Activated CD8-positive, alpha-beta memory T cell treated with anti-CD3 and anti-CD28 coated beads for 1 hour (primary cell): ENCODE measurements around the gene TRPT1.

Experiments
- DNase-seq, 2 donors: peaks; one replicate each; pipeline ENCODE4 v3.0.0-alpha.2; 2020; ENCODE audit warnings: low read depth in 1 of 2; ENCODE audit errors: extremely low read depth in 1 of 2

The TRPT1 gene

GRCh38 chr11:64231546-64231945 lies 5.6 kb upstream of the TRPT1 start:
- DNase-seq, result no peak

DNA sequence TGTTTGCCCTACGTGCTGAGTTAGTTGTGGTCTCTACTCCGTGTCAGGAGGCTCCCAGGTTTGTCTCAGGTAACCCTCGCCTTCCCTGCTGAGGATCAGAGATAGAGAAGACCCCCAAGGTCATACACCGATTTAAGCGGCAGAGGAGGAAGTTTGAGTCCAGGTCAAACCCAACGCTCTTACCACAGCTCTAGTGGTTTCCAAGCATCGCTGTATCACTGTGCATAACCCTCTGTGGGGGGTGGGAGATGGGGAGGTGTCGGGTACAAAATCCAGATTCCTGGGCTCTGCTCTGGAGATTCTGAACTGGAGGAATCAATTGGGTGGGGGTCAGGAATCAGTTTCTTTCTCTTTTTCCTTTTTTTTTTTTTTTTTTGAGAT lies 5.0 kb upstream of the TRPT1 start:
- no peak for DNase-seq

- DNase-seq, result peak; percentile 72 to 77
These were observed 4.4 kb upstream of the TRPT1 start, which contains the start of gene DNAJC4 for GRCh38 chr11:64230171-64230984. Gene DNAJC4 (plus strand): TSS chr11:64230548. CDS start chr11:64230855, 307 bp downstream.

DNA sequence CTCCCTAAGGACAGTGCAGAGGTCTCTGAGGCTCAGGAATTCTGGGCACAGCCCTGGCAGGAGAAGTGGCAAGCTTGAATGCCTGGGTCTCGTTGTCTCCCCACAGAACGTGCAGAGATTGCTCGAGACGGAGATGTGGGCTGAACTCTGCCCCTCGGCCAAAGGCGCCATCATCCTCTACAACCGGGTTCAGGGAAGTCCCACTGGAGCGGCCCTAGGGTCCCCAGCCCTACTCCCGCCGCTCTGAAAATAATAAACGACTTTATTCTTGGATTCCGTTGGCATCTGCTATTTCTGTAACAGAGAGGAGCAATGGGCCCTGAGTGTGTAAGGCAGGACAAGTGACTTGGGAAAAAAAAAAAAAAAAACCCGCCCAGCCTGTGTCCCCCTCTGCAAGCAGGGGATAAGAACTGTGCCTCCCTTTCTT lies 3.8 kb upstream of the TRPT1 start:
- no peak for DNase-seq

DNA sequence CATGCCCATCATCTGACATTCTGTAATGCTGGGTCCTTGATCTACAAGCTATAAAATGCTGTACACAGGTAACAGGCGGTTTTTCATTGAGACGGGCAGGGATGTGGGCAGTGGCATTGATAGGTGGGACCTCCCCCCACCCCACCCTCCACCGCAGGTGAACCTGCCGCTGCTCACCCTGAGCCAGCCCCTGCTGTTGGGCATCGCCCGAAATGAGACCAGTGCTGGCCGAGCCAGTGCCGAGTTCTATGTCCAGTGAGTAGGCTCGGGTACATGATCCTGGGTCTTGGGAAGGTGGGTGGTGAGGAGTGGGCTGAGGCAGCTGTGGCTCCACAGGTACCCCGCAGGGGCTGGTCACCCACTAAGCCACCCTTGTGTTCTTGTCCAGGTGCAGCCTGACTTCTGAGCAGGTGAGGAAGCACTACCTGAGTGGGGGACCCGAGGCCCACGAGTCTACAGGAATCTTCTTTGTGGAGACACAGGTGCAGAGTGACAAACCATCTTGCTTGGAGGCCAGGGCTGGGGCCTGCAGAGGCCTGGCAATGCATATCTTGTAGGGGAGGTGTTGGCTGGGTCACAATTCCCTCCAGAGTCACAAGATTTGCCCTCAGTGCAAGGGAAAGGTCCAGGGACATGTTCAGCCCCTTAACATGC lies 3.2 kb upstream of the TRPT1 start:
- no peak for DNase-seq

- no peak for DNase-seq
These were observed 1.5 kb upstream of the TRPT1 start for GRCh38 chr11:64227405-64227956.

DNA sequence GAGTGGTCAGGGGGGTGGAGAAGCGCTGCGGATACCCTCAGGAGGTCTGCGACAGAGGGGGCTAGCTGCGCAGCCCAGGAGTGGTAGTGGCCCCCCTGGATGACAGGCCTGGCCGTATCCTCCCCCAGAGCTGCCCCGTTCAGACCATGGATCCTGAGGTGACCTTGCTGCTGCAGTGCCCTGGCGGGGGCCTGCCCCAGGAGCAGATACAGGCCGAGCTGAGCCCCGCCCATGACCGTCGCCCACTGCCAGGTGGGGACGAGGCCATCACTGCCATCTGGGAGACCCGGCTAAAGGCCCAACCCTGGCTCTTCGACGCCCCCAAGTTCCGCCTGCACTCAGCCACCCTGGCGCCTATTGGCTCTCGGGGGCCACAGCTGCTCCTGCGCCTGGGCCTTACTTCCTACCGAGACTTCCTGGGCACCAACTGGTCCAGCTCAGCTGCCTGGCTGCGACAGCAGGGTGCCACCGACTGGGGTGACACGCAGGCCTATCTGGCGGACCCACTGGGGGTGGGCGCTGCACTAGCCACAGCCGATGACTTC lies 593 bp upstream of the TRPT1 start:
- no peak for DNase-seq

- DNase-seq, result no peak
These were observed 937 bp downstream of the TRPT1 start for GRCh38 chr11:64224891-64225607.

- DNase-seq, result no peak
These were observed 1.7 kb downstream of the TRPT1 start for GRCh38 chr11:64224151-64224890.

GRCh38 chr11:64223001-64223651 lies 2.9 kb downstream of the TRPT1 start:
- DNase-seq, result no peak

- no peak for DNase-seq
These were observed 3.4 kb downstream of the TRPT1 start for GRCh38 chr11:64222651-64223000.

DNA sequence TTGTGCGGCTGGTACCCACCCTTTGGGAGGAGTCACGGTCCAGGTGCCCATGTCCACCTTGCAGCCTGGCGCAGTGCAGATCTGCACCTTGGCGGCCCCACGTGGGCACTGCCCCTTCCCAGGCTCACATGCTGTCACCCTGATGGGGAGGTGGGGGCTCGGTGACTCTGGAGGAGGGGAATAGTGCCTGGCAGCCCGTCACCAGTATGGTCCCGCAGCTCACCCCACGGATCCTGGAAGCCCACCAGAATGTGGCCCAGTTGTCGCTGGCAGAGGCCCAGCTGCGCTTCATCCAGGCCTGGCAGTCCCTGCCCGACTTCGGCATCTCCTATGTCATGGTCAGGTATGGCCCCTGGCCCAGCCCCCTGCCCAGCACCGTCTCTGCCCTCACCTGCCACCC lies 5.2 kb downstream of the TRPT1 start:
- no peak for DNase-seq

DNA sequence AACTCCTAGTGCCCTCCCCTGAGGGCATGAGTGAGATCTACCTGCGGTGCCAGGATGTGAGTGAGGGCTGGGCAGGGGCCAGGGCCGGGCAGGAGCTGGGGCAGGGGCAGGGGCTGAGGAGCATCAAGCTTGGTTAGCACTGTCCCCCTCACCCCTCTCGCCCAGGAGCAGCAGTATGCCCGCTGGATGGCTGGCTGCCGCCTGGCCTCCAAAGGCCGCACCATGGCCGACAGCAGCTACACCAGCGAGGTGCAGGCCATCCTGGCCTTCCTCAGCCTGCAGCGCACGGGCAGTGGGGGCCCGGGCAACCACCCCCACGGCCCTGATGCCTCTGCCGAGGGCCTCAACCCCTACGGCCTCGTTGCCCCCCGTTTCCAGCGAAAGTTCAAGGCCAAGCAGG lies 5.7 kb downstream of the TRPT1 start:
- no peak for DNase-seq

- no peak for DNase-seq
These were observed 6.2 kb downstream of the TRPT1 start for GRCh38 chr11:64219755-64220154.

DNA sequence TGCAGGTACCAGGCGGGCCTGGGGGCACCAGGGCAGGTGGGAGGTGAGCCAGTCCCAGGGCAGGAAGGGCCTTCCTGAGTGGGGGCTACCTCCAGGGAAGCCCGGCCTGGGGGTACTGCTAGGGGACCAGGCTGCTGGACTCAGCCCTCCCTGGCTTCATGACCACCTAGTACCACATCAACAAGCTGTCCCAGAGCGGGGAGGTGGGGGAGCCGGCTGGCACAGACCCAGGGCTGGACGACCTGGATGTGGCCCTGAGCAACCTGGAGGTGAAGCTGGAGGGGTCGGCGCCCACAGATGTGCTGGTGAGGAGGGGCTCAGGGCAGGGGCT lies 6.7 kb downstream of the TRPT1 start:
- no peak for DNase-seq

- no peak for DNase-seq
These were observed 7.2 kb downstream of the TRPT1 start for GRCh38 chr11:64218628-64219353.

DNA sequence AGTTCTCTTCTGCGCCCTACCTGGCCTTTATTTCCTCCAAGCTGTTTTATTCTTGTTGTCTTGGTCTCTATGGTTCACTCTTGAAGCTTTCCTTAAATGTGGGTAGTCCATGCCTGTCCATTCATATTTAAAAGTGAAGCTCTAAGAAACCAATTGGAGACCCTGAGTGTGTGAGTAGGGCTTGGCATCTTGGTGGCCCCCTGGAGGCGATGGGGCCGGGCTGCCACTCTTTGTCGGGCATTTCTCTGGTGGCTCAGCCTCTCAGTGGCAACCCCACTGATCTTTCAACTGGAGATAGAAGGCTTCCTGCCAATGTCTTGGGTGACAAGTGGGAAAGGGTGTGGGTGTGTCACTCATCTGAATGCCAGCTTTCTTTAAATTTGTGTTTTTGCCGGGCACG lies 9.1 kb downstream of the TRPT1 start:
- DNase-seq, result no peak

DNA sequence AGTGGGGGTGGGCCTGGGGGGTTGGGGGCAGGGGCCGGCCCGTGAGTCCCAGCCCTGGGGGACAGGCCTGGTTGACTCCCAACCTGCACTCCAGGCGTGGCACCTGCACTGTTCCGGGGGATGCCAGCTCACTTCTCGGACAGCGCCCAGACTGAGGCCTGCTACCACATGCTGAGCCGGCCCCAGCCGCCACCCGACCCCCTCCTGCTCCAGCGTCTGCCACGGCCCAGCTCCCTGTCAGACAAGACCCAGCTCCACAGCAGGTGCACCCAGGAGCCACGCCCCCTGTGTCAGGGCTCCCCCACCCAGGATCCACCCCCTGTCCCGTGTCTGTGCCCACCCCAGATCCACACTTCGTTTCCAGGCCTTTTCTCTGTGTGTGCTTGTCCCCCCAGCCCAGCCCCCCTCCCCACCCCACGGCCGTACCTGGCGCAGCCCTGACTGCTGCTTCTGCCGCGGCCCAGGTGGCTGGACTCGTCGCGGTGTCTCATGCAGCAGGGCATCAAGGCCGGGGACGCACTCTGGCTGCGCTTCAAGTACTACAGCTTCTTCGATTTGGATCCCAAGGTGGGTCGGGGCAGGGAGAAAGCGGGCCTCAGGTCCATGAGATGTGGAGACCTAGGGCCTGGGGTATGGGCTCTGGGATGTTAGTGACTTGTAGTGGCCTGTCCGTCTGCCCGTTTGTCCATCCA lies 14.7 kb downstream of the TRPT1 start:
- DNase-seq, result no peak
